Central memory CD8-positive, alpha-beta T cell (primary cell): ENCODE measurements around the gene NCKIPSD.

ENCODE experiments used
- ATAC-seq: fragments of 150-1000 bp; cut with Tn5 transposase; replicated peaks from 2 replicates; pipeline ENCODE4 v1.10.0; 2022; ENCODE audit warnings: mild to moderate bottlenecking, moderate FRiP score, moderate number of reproducible peaks; ENCODE audit not compliant: poor library complexity, severe bottlenecking; ENCODE audit errors: extremely low read depth
- DNase-seq, 2 donors: peaks; one replicate each; pipeline ENCODE4 v3.0.0; 2021; ENCODE audit warnings: low spot score in 2 of 2
- H3K27ac Mint-ChIP-seq: one replicate; pipeline ENCODE4 v1.8.0; 2022; ENCODE audit warnings: low read depth, mild to moderate bottlenecking, moderate library complexity, mixed read lengths
- H3K27me3 Mint-ChIP-seq: one replicate; pipeline ENCODE4 v1.8.0; 2022; ENCODE audit warnings: mixed read lengths
- H3K36me3 Mint-ChIP-seq: one replicate; pipeline ENCODE4 v1.8.0; 2022; ENCODE audit warnings: mild to moderate bottlenecking, moderate library complexity, mixed read lengths; ENCODE audit not compliant: insufficient read depth
- H3K4me1 Mint-ChIP-seq: one replicate; pipeline ENCODE4 v1.8.0; 2022; ENCODE audit warnings: mixed read lengths
- H3K4me3 Mint-ChIP-seq: one replicate; pipeline ENCODE4 v1.8.0; 2022; ENCODE audit warnings: mild to moderate bottlenecking, moderate library complexity, mixed read lengths
- H3K9me3 Mint-ChIP-seq: one replicate; pipeline ENCODE4 v1.8.0; 2022; ENCODE audit warnings: mixed read lengths

The NCKIPSD gene

DNA sequence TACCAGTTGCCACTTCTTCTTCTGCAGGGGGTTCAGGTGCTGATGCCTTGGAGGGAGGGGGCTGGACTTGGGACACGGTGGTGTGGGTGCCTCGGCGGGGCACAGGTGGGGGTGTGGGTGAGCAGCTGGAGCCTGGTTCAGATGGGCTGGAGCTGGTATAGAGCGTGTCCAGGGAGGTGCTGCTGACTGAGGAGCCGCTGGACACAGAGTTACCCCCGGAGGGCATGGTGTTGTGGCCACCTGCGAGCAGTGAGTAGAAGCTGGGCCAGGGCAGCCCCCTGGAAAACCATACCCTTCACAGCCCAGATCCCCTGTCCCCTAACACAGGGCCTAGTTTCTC is 4.2 kb downstream of the NCKIPSD start:
- ATAC-seq (no peak), DNase-seq (no peak)
- Mint-ChIP-seq H3K36me3 (peaks cover 4% of the 10 kb centered on the region), H3K4me3 (no peak overlapping the region), H3K27ac (no peak overlapping the region), H3K9me3 (no peaks in the 10 kb centered on the region), H3K4me1 (peaks cover 34% of the 10 kb centered on the region), H3K27me3 (no peaks in the 10 kb centered on the region)

DNA sequence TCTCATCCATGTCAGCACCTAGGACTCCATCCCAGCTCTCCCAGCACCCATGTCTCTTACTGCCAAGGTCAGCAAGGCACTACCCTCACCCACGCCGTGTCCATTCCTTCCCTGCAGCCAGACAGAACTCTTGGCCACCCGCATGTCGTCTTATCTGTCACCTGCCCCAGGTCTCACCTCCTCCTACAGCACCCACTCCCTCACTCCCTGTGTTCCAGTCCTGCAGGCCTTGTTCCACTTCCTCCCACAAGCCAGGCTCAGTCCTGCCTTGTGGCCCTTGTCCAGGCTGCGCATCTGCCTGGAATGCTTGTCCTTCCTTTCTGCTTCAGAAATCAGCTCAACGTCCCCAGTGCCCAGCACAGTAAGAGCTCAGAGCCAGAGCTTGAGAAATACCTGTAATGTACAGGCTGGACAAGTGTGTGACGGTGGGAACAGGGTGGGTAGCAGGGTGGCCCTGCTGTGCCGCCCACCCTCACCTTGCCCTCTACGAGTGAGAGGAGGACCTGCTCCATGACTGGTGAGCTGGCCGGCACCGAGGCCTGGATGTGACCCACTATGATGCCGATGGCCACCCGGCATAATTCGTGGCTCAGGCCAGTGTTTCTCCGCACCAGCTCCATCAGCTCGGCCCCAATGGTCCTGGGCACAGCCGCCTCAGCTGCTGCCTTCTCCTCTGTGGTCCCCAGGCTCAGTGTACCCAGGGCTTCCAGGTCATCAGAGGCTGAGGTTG is 4.7 kb downstream of the NCKIPSD start:
- H3K9me3 Mint-ChIP-seq, result no peaks in the 10 kb centered on the region
- no peak overlapping the region for H3K4me3 Mint-ChIP-seq
- H3K36me3 Mint-ChIP-seq, result peaks cover 3% of the 10 kb centered on the region
- no peak for DNase-seq
- no peak overlapping the region for H3K27ac Mint-ChIP-seq
- ATAC-seq, result no peak
- H3K27me3 Mint-ChIP-seq, result no peaks in the 10 kb centered on the region
- H3K4me1 Mint-ChIP-seq, result peaks cover 34% of the 10 kb centered on the region

DNA sequence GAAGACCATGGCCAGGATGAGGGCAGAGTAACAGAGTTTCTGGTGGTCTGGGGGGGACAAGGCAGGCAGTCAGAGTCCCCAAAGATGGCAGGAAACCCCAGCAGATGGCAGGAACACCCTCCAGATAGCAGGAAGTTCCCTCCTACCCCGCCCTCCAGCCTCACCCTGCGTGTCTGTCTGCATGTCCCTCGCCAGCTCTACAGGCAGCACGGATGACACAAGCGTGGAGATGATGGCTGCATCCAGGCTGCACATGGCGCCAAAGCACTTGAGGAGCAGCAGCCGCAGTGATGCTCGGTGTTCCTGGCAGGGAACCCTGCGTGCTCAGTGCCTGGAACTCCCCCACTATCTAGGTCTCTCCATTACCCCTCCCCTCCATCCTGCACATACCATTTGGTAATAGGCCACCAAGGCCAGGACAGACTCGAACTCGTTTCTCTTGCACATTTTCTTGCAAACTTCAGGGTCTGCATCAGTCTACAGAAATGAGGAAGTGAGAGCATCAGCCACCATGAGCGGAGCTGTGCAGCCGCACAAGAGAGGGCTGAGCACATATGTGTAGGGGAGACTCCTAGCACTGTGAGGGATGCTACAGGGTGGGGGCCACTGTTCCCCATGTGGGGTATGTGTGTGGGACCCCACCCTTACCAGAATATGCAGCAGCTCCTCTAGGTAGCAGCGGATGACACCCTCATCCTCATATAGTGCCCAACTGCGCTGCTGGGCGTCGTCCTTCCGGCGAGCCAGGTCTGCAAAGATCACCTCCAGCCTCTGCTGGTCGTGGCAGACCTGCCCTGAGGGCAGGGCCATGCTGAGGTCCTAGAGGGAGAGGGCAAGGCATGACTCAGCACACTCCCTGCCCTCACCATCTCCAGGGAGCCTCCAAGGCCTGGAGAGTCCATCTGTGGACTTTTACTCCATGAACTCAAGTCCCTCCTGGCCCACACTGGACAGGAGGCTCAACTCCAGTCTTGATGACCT is 6.0 kb downstream of the NCKIPSD start:
- H3K27ac Mint-ChIP-seq, result no peak overlapping the region
- H3K4me1 Mint-ChIP-seq, result peaks cover 26% of the 10 kb centered on the region
- H3K36me3 Mint-ChIP-seq, result peaks cover 2% of the 10 kb centered on the region
- H3K9me3 Mint-ChIP-seq, result no peaks in the 10 kb centered on the region
- no peak for ATAC-seq
- no peaks in the 10 kb centered on the region for H3K27me3 Mint-ChIP-seq
- DNase-seq, result no peak
- no peak overlapping the region for H3K4me3 Mint-ChIP-seq

DNA sequence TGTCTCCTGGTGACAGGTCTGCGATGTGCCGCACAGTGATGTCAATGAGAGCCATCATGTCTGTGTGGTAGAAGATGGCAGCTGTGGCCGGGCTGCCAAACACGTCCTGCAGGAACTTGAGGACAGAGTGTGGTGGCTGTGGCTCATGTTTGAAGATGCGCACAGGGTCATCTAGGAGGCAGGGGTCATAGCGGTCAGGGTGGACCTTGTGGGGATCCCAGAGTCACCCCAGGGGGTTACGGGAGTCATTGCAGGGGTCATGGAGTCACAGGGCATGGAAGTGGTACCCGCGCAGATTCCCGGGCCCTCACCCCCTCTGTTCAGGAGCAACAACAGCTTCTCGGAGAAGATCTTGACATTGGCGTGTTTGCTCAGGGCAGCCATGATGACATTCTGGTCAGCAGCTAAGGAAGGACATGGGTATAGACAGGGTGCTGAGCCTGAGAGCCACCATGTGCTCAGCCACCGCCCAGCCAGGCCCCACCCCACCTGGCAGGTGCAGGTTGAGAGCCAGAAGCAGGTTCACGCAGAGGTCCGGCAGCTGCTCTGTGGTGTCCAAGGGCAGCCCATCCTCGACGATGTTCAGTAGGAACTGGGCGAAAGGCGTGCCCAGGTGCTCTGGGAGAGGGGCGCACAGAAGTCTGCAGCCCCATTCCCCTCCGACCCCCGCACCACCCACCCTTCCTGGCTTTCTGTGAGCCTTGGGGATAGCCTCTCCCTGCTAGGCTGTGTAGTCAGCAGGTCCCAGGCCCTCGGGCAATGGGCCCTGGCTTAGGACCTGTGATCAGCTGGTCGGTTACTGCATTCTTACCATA is 6.9 kb downstream of the NCKIPSD start:
- Mint-ChIP-seq H3K27ac (no peak overlapping the region), H3K9me3 (no peaks in the 10 kb centered on the region), H3K4me3 (no peak overlapping the region), H3K36me3 (peaks cover 2% of the 10 kb centered on the region), H3K27me3 (no peaks in the 10 kb centered on the region), H3K4me1 (peaks cover 18% of the 10 kb centered on the region)
- ATAC-seq (no peak), DNase-seq (no peak)

DNA sequence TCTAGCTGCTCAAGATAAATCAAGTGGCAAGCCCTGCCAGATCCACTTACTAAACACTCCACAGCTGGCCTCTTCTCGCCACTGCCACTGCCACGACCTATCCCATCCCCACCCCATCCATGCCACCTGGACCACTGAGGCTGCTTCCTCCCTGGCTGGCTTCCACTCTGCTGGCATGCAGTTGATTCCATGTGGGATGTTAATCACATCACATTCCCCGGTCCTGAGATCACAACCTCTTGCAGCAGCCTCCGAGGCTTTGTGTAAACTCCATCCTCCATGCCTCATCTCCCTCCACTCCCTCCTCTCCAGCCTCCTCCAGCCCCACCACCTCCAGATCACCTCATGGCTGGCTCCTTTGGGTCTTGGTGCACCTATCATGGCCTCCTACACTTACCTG is 7.7 kb downstream of the NCKIPSD start:
- H3K27ac Mint-ChIP-seq, result no peak overlapping the region
- no peaks in the 10 kb centered on the region for H3K27me3 Mint-ChIP-seq
- no peak for DNase-seq

DNA sequence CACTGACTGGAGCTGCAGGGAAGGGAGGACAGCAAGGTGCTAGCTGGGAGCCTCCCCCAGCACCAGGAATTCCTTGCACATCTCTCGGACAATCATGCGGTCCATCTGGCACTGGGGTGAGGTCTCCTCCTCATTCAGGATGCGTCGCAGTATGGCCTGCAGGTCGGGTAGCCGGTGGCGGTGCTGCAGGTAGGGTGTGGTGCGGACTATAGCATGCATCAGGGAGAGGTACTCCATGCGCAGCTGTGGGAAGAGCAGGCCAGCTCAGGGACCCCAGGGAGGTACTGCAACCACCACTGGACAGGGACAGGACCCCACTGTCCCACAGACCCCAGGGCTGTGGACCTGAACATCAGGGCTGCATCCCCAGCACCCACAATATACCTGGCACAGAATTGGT is 11.2 kb downstream of the NCKIPSD start:
- H3K27ac Mint-ChIP-seq, result no peak overlapping the region
- ATAC-seq (no peak), DNase-seq (no peak)
- no peak overlapping the region for H3K4me3 Mint-ChIP-seq
- no peaks in the 10 kb centered on the region for H3K9me3 Mint-ChIP-seq
- no peaks in the 10 kb centered on the region for H3K27me3 Mint-ChIP-seq
- H3K36me3 Mint-ChIP-seq, result peaks cover 1% of the 10 kb centered on the region
- H3K4me1 Mint-ChIP-seq, result peaks cover 6% of the 10 kb centered on the region

More for the DNA sequence above, 7.7 kb downstream of the NCKIPSD start:
- H3K9me3 Mint-ChIP-seq, result no peaks in the 10 kb centered on the region
- H3K36me3 Mint-ChIP-seq, result peaks cover 2% of the 10 kb centered on the region
- H3K4me3 Mint-ChIP-seq, result no peak overlapping the region
- peaks cover 15% of the 10 kb centered on the region for H3K4me1 Mint-ChIP-seq
- ATAC-seq, result no peak

DNA sequence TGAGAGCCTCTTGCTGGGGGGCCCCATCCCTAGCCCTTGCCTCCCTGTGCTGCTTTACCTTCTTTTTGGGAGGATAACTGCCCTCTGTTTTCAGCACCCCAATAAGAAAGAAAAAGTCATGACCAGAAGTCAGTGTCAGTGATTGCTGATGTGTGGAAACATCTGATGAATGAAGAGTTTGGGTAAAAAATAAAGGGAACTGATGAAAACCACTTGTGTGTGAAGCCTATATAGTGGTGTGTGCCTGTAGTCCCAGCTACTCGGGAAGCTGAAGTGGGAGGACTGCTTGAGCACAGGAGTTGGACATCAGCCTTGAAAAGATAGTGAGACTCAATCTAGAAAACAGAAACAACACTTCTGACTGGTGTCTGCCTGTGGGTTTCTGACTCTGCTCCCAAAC is 13.2 kb downstream of the NCKIPSD start:
- no peak for DNase-seq
- peaks cover 6% of the 10 kb centered on the region for H3K4me1 Mint-ChIP-seq
- H3K36me3 Mint-ChIP-seq, result peaks cover 1% of the 10 kb centered on the region
- H3K27me3 Mint-ChIP-seq, result no peaks in the 10 kb centered on the region
- H3K27ac Mint-ChIP-seq, result no peak overlapping the region
- no peak for ATAC-seq
- H3K4me3 Mint-ChIP-seq, result no peak overlapping the region
- no peaks in the 10 kb centered on the region for H3K9me3 Mint-ChIP-seq

DNA sequence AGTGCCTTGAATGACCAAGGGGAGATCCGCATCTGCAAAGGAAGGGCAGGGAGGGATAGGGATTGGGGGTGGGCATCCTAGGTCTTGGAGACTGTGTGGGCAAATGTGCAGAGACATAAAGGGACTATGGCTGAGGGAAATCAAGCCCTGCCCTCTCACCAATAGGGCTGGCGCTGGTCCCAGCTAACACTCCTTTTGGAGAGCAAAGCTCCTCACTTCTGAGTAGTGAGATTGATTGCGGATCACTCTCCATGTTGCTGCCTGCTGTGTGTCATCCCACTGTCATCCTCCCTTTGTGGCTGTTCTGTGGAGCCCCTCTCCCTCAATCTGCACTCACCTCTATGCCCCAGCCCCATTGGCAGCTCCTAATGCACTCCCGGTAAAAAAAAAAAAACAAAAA is 20.8 kb downstream of the NCKIPSD start:
- no peaks in the 10 kb centered on the region for H3K9me3 Mint-ChIP-seq
- H3K4me3 Mint-ChIP-seq, result no peak overlapping the region
- peaks cover 15% of the 10 kb centered on the region for H3K36me3 Mint-ChIP-seq
- no peak overlapping the region for H3K27ac Mint-ChIP-seq
- H3K27me3 Mint-ChIP-seq, result peaks cover 14% of the 10 kb centered on the region
- ATAC-seq, result no peak
- no peak for DNase-seq
- H3K4me1 Mint-ChIP-seq, result peaks cover 17% of the 10 kb centered on the region

DNA sequence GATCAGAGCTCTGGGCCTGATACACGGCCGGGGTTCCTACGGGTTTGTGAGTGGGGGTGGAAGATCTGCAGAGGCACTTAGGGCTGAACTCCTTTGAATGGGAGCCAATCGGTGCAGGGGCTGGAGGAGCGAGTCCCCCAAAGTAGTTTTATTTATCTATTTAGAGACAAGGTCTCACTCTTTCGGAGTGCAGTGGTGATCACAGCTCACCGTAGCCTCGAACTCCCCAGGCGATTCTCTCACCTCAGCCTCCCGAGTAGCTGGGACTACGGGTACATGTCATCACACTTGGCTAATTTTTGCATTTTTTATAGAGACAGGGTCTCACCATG is 21.4 kb downstream of the NCKIPSD start:
- peaks cover 15% of the 10 kb centered on the region for H3K36me3 Mint-ChIP-seq
- H3K27ac Mint-ChIP-seq, result peak overlapping the region; percentile 80

DNA sequence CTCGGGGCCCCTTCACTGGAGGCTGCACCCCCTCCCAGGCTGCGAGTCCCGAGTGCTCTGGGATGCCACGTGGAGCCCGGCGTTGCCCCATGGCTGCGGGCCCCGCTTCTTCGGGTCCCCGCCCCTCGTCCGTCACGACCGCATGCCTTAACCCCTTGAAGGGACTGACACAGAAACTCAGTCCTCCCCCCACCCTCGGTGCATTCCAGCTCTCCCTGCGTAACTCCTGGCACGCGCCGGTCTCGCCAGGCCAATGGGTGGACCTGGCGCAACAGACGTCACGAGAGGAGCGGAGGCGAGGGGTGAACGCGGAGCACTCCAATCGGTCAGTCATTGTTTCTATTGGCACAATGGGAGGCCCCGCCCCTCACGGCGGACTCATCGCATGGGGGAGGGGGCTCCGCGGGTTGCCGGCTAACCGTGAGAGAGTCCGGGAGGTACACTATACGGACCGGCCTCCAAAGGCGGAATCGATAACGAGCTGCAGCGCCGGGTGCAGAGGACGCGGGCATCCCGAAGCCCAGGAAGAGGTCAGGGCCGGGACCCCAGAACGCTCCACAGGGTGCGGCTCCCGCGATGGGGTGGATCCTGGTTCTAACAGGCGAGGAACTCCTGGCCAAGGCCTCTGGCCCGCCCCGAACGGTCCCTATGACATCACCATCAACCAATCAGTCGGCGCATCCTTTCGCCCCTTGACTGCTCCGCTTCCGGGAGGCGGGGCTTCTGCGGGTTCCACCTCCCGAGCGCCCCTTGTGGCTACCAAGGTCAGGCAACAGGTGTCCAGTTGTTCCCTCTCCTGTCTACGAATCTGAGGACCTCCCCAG is 22.0 kb downstream of the NCKIPSD start:
- peak overlapping the region; percentile 80 for H3K27ac Mint-ChIP-seq
- peaks cover 15% of the 10 kb centered on the region for H3K36me3 Mint-ChIP-seq

More for the DNA sequence above, 21.4 kb downstream of the NCKIPSD start:
- no peaks in the 10 kb centered on the region for H3K9me3 Mint-ChIP-seq
- H3K4me1 Mint-ChIP-seq, result peaks cover 17% of the 10 kb centered on the region
- ATAC-seq, result no peak
- DNase-seq, result no peak
- H3K4me3 Mint-ChIP-seq, result peak overlapping the region; percentile 80
- H3K27me3 Mint-ChIP-seq, result peaks cover 14% of the 10 kb centered on the region

DNA sequence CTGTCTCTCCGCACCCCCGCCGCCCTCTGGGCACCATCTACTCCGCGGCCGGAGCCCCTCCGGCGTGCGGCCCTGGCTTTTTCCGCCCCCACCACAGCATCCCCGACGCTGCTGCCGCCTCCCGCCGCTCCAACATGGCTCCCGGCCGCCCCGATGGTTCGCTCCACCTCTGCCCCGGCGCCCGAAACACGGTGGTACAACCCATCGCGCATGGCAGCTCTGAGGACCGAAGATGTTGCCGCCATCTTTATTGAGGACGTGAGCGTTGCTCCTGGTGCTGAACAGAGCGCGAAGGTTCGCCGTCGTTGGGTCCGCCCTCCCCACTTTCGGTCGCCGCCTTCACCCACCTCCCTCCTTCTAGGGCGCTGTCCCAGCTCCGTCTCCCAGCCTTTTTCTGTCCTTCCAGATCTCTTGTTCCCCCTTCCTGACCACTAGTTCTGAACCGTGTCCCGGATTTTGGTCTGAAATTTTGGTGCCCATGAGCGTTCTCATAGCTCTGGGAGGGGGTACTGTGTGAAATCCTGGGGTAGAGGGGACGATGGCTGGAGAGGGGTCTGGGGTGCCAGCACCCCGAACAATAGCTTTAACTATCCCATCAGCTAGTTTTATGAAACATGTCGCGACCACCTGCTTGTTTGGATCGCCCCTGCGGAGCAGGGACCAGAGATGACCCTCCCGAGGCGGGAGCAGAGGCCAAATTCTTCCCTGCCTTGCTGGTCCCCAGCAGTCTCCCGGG is 22.8 kb downstream of the NCKIPSD start, which contains the start of gene CELSR3:
CELSR3 (minus strand) TSS at position 134 of the 736 bp plus-strand sequence. CDS start 252 bp downstream, outside the sequence.
- Mint-ChIP-seq H3K27ac (peak within 1 kb of the TSS; percentile 80), H3K36me3 (peaks cover 15% of the 10 kb centered on the region), H3K4me3 (peak within 1 kb of the TSS; percentile 80), H3K27me3 (peaks cover 14% of the 10 kb centered on the region), H3K4me1 (peaks cover 17% of the 10 kb centered on the region), H3K9me3 (no peaks in the 10 kb centered on the region)
- DNase-seq (peak; percentile 33 to 41), ATAC-seq (peak; percentile 40)

More for the DNA sequence above, 22.0 kb downstream of the NCKIPSD start:
- peak; percentile 78 to 81 for DNase-seq
- Mint-ChIP-seq H3K4me1 (peaks cover 17% of the 10 kb centered on the region), H3K9me3 (no peaks in the 10 kb centered on the region), H3K27me3 (peaks cover 14% of the 10 kb centered on the region), H3K4me3 (peak overlapping the region; percentile 80)
- peak; percentile 76 for ATAC-seq
